IPS DF 19.7 (cell line): ENCODE data around the gene DENND2C.
A peak's percentile ranks its signal among the peaks of the same experiment; 100 is the strongest.

Experiments
- DNase-seq: peaks from one replicate; pipeline ENCODE4 v3.0.0-alpha.2; 2013; ENCODE audit warnings: low read depth, low spot score

DENND2C gene, protein sequence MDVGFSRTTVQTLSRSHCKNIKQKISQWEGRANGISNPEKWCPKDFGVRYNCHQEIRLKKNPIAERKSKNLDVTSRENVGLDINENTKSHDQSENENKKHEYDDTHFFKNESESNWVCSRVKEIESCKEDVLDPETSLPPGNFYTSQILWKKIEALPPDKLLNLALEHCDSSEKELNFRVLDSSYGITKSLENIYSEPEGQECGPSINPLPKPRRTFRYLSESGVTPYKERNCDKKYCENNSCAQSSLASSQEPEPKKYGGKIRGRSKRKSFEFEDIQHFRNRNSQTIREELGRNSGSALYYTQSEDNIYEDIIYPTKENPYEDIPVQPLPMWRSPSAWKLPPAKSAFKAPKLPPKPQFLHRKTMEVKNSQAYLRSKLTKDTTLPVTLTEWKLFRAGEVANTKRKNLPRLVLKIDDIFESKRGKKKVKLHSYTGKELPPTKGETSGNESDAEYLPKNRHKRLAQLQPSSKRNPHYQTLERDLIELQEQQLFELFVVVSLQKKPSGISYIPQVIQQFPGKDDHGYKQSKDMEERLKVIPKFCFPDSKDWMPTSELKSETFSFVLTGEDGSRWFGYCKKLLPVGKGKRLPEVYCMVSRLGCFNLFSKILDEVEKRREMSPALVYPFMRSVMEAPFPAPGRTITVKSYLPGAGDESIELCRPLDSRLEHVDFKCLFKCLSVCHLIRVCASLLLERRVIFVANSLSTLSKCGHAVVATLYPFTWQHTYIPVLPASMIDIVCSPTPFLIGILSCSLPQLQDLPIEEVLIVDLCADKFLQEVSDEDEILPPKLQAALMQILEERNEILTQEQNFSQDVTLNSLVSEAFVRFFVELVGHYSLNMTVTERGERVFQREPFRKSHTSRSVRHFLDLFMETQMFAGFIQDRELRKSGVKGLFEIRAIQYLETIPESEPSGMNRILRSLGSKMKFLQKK

DNA sequence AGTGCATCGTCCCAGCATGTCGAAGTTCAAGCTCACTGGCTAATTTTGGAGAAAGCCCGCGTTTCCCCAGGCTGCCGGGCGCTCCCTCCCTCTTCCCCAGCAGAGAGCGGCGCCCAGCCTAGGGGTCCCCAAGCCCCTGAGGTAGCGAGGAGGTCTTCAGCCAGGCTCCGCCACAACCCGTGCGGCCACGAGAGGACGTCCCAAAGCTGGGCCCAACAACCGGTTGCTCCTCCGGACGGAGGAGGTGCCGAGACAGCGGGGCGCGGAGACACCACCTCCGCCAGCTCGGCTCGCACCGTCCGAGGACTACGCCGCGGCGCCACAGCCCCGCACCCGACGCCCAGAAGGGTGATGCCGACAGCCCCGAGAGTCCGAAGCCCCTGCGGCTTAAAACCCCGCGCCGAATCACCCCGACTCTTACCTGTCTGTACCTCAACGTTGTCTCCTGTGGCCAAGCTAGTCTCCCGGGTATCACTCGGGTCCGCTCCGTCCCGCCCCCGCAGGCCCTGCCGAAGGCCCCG, at the start of gene DENND2C:
TSS of gene DENND2C (minus strand) at position 488 of the 521 bp plus-strand sequence. CDS start 44,065 bp downstream, outside the sequence.
- DNase-seq: peak; percentile 23

DNA sequence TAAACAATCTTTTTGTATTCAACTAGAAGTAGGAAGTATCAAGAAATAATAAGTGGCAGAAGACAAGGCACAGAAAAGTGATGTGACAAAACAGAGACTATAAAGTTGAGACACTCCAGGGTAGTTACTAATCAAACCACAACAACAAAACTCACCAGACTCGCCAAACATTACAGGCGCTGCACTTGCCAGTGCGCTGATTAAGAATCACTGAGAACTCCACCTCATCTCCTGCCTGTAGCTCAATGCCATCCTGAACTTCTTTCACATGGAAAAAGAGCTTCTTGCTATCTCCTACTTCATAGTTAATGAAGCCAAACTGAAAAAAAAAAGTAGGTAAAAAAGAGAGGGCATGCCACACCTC, 49.6 kb upstream of the DENND2C start:
- DNase-seq: no peak

DNA sequence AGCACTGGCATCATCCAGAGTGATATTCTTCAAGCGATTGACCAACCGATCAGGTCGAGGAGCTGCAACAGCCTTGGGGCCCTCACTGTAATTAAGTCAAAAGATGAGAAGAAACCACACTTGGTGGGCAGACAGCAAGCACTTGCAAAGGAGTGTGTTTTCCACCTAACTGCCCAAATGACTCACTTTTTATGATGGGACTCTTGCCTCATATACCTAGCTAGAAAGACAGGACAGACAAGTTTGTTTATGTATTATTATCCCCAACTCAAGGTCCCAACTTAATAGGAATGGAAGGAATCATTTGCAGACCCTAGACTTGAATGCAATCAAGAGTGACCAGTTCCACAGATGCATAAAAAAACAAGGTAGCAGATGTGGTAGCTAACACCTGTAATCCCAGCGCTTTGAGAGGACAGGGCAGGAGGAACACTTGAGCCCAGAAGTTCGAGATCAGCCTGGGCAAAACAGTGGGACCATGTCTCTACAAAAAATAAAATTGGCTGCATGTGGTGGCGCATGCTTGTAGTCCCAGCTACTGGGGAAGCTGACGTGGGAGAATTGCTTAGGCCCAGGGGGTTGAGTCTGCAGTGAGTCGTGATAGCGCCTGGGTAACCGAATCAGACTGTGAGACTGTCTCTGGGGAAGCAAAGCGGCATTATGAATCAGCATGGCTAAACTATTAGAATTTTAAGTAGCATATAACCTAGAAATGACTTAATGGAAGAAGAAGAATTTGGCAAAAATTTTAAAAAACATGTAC, 49.0 kb upstream of the DENND2C start:
- DNase-seq: no peak

DNA sequence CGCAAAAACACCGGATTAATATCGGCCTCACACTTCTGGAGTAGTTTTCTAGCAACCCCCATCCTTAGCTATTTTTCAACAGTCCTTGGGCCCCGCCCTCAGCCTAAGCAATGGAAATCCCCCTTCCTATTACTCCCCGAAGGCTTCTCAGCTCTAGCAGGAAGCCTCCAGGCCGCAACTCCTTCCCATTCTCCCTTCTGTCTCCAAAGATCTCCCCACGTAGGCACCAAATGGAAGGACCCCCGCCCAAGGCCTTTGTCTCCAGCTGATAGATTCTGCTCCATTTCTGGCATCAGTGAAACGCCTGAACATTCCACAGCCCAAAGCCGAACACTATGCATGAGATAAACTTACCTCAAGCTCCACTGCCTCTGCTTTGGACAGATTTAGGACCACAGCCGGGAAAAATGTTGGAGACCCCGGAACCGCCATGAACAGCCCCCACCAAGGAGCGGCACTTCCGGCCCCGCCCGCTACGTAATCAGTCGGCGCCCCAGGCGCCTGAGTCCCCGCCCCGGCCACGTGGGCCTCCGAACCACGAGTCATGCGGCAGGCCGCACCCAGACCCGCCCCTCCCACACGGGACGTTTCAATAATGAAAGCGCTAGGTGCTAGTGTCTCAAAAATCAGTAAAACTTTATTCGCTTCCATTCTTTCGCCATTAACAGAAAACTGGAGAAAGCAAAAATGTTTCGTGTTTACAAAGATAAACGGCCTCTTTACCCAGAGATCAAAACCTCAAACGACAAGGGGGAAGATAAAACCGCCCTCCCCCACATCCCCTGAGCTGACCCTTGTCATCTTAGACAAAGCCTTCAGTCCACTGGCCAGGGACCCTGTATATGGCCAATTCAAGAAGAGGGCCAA, 46.7 kb upstream of the DENND2C start, which contains the start of gene NRAS:
TSS of gene NRAS (minus strand) at position 468 of the 867 bp plus-strand sequence. CDS start 611 bp downstream, outside the sequence.
- peak; percentile 47 for DNase-seq

DNA sequence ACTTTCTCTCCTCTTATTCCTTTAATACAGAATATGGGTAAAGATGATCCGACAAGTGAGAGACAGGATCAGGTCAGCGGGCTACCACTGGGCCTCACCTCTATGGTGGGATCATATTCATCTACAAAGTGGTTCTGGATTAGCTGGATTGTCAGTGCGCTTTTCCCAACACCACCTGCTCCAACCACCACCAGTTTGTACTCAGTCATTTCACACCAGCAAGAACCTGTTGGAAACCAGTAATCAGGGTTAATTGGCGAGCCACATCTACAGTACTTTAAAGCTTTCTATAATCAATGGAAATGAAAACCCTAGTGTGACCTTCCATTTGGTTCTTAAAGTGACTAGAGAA, 46.1 kb upstream of the DENND2C start:
- no peak for DNase-seq

DNA sequence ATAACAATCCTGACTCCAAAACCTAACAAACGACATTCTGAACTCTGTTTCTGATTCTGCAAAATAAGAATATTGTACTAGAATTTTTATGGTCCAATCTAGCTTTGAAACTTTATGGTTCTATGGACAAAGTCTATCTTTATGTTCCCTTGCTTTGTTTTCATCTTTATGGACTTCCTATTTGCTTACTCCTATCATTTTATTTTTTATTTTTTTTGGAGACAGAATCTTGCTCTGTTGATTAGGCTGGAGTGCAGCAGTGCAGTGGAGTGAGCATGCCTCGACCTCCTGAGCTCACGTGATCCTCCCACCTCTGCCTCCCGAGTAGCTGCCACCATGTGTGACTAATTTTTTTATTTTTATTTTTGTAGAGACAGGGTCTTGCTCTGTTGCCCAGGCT, 43.1 kb upstream of the DENND2C start:
- no peak for DNase-seq

DNA sequence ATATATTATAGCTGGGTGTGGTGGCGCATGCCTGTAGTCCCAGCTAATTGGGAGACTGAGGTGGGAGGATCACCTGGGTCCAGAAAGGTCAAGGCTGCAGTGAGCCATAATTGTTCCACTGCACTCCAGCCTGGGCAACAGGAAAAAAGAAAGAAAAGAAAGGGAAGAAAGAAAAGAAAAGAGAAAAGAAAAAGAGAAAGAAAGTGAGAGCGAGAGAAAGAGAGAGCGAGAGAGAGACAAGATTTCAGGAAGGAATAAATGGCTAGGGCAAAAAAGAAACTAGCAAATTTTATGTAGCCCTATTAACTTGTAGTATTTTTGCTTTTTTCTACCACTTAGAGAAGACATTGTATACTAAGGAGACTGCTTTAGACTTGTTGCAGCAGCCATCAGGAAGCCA, 40.5 kb upstream of the DENND2C start:
- no peak for DNase-seq

DNA sequence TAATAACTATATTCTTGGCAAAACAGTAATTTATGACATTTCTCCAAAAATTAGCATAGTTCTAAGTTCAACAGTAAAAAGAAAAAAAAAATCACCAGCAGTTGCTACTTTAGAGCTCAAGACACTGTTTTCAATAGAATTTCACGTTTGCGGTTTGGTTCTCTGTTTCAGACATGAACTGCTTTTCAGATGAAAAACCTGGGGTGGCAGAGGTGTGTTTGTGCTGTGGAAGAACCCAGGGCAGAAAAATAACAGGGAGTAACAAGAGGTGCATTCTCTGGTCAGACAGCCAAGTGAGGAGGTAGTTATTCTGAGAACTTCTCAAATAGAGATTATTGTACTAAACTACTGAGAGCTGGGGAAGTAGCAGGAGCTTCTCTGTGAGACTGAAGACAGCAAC, 37.8 kb upstream of the DENND2C start:
- no peak for DNase-seq

DNA sequence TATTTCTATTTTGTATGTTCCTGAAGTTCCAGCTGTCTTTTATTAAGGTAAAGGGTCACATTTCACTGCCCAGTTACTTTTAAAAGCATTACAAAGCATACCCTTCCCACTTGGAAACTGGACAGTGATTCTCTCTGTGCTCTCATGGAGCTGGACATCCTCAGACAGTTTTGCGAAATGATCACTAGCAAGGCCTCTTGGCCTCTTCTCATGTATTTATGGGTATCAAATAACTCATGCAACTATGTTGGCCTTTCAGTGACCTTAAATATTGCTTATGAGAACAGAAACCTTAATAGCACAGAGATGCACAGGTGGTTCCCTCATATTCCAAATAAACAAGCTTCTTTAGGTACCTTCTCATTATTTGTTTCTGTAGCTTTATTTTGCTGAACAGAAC, 33.4 kb upstream of the DENND2C start:
- no peak for DNase-seq

DNA sequence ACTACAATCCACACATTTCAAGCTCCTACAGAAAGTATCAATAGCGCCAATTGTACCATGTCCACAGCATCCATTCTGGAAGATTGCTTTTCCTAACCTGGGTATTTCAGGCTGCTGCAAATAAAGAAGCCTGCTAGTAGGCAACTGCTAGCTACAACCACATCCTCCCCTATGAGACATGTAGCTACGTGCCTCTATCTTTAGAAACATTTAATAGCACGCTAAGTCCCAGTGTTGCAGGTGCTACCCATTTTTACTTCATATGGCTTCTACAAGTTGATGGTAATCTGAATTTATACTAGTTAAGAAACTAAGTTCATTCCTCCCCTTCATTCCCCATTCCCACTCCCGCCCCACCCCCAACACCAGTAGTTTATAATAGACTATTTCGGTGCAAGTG, 32.9 kb upstream of the DENND2C start:
- no peak for DNase-seq

DNA sequence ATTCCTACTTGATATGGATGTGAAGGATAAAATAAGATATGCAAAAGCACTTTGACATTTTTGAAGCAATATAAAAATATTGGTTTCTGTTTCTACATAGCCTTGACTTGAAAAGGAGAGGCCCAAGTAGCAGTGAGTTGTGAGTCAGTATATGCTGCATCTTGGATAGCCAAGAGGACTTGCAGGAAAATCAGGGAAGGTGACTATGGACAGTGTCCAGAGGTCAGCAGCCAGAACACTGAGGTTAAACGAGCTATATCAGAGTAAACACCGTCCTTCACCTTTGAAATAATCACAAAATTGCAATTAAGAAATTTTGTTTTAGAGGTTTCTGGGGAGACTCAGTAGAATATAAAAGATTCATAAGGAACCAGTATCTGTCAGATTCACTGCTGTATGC, 32.1 kb upstream of the DENND2C start:
- no peak for DNase-seq

DNA sequence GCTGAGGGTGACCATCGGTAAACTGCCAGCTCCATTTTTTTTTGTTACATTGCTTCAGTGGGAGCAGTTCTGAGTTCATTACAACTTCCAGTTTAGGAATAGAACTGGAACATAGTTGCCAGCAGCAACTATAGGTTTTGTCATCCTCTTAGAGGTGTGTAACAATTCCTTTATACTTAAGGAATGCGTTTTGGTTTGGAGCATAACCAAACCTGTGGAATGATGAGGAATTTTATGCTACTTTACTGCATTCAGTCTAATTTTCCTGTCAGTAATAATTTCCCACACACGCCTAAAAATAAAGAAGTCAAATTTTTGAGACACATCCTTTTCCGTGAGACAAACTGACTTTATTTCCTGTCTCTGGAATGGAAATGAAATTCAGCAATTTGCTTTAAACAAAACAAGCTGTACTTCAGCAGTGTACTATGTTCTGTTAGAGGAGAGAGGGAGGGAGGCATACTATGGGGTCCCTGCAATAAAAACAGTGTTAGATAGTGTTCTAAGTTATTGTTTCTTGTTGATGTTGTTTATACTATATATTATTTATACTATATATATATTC, 30.3 kb upstream of the DENND2C start:
- DNase-seq: no peak

DNA sequence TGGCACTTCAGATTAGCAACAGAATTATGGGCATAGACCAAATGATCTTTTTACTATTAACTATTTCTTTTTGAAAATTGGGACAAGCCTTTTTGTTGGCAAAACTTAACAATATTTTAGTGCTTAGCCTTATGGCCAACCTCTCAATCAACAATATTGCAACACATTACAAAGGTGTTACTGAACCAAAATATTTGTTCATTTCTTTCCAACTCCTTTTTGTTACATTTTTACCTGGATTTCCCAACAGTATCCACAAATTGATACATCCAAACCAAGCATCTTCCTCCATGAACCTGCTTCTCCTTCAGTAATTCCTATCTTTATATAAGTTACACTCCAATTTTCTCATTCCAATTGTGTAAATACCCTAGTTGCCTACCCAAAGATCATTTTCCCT, 27.0 kb upstream of the DENND2C start:
- DNase-seq: no peak

DNA sequence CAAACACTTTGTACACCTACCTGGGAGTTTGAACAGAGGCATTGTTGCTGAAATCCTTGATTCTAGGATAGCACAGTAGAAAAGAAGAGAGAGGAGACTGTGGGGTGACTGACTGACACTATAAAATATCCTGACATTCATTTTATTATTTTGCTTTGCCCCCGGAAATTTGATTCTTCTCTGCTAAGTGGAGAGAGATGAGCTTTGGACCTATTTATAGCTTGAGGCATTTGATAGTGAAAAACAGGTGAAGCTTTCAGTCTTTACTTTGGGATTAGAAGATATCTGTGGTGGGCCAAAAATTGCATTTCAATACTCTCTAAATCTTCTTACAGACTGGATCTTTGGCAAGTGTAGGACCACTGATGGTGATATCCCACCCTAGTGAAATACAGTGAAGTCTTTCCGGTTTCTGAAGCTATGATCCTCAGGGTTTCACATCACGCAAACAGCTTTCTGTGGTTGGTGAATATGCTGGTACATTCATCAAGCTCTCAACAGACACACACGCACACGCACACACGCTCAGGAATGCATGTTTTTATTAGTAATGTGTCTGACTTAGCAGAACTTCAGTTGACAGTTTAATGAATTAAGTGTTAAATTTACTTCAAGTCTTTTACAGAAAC, 25.7 kb upstream of the DENND2C start, which contains the start of gene AMPD1:
TSS of gene AMPD1 (minus strand) at position 117 of the 629 bp plus-strand sequence. CDS start at position 42, 75 bp downstream.
- DNase-seq: no peak

DNA sequence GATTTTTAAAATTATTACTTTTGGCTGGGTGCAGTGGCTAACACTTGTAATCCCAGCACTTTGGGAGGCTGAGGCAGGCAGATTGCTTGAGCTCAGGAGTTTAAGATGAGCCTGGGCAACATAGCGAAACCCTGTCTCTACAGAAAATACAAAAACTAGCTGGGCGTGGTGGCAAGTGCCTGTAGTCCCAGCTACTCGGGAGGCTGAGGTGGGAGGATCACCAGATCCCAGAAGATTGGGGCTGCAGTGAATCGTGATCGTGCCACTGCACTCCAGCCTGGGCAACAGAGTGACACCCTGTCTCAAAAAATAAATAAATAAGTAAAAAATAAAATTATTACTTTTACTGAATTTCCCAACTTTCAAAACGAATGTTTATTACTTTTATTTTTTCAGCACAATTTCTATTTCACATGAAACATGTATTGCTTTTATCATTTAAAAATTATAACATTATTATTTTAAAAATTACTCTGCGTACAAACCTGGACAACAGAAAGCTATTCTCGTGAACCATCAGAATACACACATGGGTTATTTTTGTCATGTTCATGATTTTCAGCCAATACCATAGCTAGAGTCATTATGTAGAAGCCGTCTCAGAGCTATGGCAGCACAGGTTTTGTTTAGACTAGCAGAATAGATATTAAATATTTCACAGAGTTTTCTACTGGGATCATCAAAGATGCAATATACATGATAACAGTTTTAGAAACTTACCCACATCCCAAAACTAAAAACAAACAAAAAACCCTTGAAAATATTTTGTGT, 24.9 kb upstream of the DENND2C start:
- DNase-seq: no peak

DNA sequence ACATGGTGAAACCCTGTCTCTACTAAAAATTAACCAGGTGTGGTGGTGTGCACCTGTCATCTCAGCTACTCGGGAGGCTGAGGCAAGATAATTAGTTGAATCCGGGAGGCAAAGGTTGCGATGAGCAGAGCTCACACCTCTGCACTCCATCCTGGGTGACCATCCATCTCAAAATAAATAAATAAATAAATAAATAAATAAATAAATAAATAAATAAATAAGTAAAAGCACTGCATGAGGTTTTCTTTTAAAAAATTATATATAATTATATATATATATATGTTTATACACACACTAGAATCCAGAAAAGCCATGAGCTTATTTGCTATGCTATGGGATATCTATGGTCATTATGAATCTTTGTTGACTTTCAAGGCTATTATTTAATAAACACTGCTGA, 23.1 kb upstream of the DENND2C start:
- no peak for DNase-seq

DNA sequence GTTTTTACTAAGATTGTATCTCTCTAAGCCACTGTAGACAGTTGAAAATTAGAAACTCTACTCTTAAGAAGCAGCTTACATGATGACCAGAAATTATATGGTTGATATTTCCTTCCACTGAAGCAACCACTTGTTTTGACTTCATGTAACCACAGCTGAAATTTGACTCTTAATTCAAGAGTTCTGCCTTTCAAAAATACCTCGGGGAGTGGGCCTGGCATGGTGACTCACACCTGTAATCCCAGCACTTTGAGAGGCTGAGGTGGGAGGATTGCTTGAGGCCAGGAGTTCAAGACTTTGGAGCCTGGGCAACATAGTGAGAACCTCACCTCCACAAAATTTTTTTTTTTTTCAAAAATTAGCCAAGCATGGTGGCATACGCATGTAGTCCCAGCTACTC, 21.2 kb upstream of the DENND2C start:
- no peak for DNase-seq

DNA sequence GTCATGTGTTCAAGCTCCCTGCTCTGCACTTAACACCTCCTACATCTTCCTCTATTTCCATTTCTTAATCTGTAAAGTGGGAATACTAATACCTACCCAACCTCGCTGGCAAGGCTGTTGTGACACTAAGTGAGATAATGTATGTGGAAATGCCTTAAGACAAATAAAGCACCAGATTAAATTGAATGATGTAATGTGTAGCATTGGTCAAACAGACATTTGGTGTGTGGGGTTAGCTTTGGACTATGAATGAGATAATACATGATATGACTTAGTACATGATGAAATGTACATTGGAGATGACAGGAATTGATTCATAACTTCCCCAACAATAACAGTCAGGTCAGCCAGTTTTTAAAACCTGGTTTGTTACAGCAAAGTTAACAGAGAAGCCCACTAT, 20.3 kb upstream of the DENND2C start:
- no peak for DNase-seq

DNA sequence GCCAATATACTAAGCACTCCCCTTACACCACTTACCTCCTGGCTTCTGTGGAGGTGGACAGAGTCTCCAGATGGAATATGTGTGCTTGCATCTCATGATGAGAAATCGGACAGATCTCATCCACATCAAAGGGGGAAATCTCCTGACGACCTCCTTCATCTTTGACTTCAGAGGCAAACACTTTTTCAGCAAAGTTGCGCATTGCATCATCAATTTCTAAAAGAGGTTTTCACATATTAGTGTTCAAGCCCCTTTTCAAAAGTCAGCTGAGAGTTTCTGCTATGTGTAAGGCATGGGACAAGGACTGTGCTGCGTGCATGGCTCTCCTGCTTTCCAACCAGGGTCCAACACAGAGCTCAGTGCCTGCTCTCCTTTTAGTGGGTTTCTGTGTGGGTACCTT, 18.7 kb upstream of the DENND2C start:
- DNase-seq: no peak
